ENCODE data around the gene TXNDC17. TPM values are rescaled to one million over a fixed set of nuclear protein-coding genes. Genes with fewer than 3 reads are reported as not detected.

TXNDC17 gene
- total RNA-seq, 3 donors from 2014 or later, result 52.2 to 115 (median 106) TPM

DNA sequence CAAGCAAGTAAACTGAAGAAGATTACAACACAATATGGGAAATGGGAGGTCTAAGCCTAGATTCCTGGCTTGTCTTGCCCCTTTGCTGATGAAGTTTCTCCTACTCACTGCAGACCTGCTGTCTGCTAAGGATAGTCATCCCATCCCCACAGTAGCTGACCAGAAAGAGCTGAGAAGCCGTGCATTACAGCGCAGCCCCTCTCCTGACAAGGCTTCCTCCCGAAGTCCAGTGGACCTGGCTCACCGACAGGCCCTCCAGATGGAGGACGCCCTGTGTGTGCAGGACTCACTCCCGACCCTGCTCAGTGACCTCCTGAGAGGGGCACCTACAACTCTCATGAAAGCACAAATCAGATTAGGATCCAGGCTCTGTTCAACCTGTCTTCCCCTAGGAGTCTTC, 35.7 kb upstream of the TXNDC17 start:
- TF ChIP-seq CTCF (IDR thresholded peaks at IDR 0.05), result no peak
- intact Hi-C loops (cut with DNase I, micrococcal nuclease), result no loop called here
- Histone ChIP-seq H3K4me3 (no peak overlapping the region), H3K9me3 (no peaks in the 10 kb centered on the region), H3K36me3 (ENCODE audit: low read depth) (no peaks in the 10 kb centered on the region), H3K4me1 (ENCODE audit: low read depth) (no peaks in the 10 kb centered on the region)
- no peak for DNase-seq
- ATAC-seq, result no peak

DNA sequence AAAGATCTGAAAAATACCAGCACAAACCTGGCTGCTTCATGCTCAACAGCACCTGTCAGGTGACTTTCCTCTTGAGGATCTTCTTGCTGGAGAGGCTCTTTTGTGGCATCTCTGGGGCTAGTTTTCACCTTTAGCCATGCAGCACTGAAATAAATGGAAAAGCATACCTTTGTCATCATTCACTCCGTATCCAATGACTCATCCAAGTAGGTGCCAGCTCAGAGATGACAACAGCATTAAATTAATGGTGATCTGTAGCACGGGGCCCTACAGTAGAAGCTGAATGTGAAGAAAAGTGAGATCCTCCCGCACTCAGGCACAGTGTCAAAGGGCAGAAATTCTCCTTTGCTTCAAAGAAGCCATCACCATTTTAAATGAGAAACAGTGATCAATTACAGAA, 32.5 kb upstream of the TXNDC17 start:
- ATAC-seq (no peak), DNase-seq (no peak)
- H3K36me3 ChIP-seq (ENCODE audit: low read depth), result no peaks in the 10 kb centered on the region
- H3K4me1 ChIP-seq (ENCODE audit: low read depth), result no peaks in the 10 kb centered on the region
- no peak for TF ChIP-seq CTCF (IDR thresholded peaks at IDR 0.05)
- H3K9me3 ChIP-seq, result no peaks in the 10 kb centered on the region
- H3K4me3 ChIP-seq, result no peak overlapping the region
- intact Hi-C loops (cut with DNase I, micrococcal nuclease), result no loop called here

GRCh38 chr17:6610011-6610410, 30.8 kb upstream of the TXNDC17 start:
- H3K9me3 ChIP-seq, result no peaks in the 10 kb centered on the region
- DNase-seq (no peak), ATAC-seq (no peak)
- H3K36me3 ChIP-seq (ENCODE audit: low read depth), result no peaks in the 10 kb centered on the region
- no peaks in the 10 kb centered on the region for H3K4me1 ChIP-seq (ENCODE audit: low read depth)
- no peak for TF ChIP-seq CTCF (IDR thresholded peaks at IDR 0.05)
- intact Hi-C loops (cut with DNase I, micrococcal nuclease), result no loop called here
- no peak overlapping the region for H3K4me3 ChIP-seq

GRCh38 chr17:6611231-6611630, 29.6 kb upstream of the TXNDC17 start:
- Histone ChIP-seq H3K36me3 (ENCODE audit: low read depth) (no peaks in the 10 kb centered on the region), H3K4me1 (ENCODE audit: low read depth) (no peaks in the 10 kb centered on the region), H3K4me3 (no peak overlapping the region), H3K9me3 (no peaks in the 10 kb centered on the region)
- no peak for DNase-seq
- intact Hi-C loops (cut with DNase I, micrococcal nuclease), result no loop called here
- no peak for TF ChIP-seq CTCF (IDR thresholded peaks at IDR 0.05)
- ATAC-seq, result no peak

- no peak overlapping the region for H3K4me3 ChIP-seq
- H3K4me1 ChIP-seq (ENCODE audit: low read depth), result no peaks in the 10 kb centered on the region
- no peaks in the 10 kb centered on the region for H3K36me3 ChIP-seq (ENCODE audit: low read depth)
- no peak for TF ChIP-seq CTCF (IDR thresholded peaks at IDR 0.05)
- DNase-seq (no peak), ATAC-seq (no peak)
- no peaks in the 10 kb centered on the region for H3K9me3 ChIP-seq
- intact Hi-C loops (cut with DNase I, micrococcal nuclease), result no loop called here
Observed at GRCh38 chr17:6623941-6624340, 16.9 kb upstream of the TXNDC17 start.

DNA sequence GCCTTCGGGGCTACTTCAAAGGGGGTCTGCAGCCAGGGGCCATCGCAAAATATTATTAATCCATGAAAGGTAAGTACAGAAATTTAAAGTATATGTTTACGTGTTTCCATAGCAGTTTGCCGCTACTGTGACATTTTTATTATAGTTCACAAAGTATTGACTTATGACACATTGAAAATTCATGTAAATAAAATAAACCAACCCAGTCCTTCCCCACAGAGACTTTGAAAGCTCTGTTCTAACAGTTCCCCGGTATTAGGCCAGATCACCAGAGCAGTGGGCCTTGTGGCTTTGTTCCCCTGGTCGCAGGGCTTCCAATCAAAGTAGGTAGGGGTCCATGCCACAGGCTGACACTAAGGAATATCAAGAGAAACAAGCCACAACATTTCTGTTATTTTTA, 14.2 kb upstream of the TXNDC17 start:
- no peaks in the 10 kb centered on the region for H3K9me3 ChIP-seq
- H3K4me3 ChIP-seq, result no peak overlapping the region
- DNase-seq (no peak), ATAC-seq (no peak)
- no peaks in the 10 kb centered on the region for H3K36me3 ChIP-seq (ENCODE audit: low read depth)
- intact Hi-C loops (cut with DNase I, micrococcal nuclease), result no loop called here
- peaks cover 2% of the 10 kb centered on the region for H3K4me1 ChIP-seq (ENCODE audit: low read depth)
- TF ChIP-seq CTCF (IDR thresholded peaks at IDR 0.05), result no peak

Measured in mucosa of descending colon (tissue), 3 donors.